Endothelial cell (in vitro differentiated cells): Measurements from ENCODE around the gene WNT9A. TPM values are rescaled to one million over a fixed set of nuclear protein-coding genes. Genes with fewer than 3 reads are reported as not detected.

Experiments
- DNase-seq: peaks from one replicate; pipeline ENCODE4 v3.0.0; 2021; ENCODE audit warnings: low spot score
- H3K27ac Mint-ChIP-seq: one replicate; pipeline ENCODE4 v1.8.0; 2021; ENCODE audit warnings: mixed read lengths, inconsistent platforms; ENCODE audit not compliant: unreplicated experiment
- H3K27me3 Mint-ChIP-seq: one replicate; pipeline ENCODE4 v1.8.0; 2021; ENCODE audit warnings: mild to moderate bottlenecking, moderate library complexity, mixed read lengths, inconsistent platforms; ENCODE audit not compliant: unreplicated experiment
- H3K36me3 Mint-ChIP-seq: one replicate; pipeline ENCODE4 v1.8.0; 2021; ENCODE audit warnings: mild to moderate bottlenecking, low read depth, mixed read lengths, inconsistent platforms; ENCODE audit not compliant: unreplicated experiment
- H3K4me1 Mint-ChIP-seq: one replicate; pipeline ENCODE4 v1.8.0; 2021; ENCODE audit warnings: mild to moderate bottlenecking, mixed read lengths, inconsistent platforms; ENCODE audit not compliant: unreplicated experiment
- H3K4me3 Mint-ChIP-seq: one replicate; pipeline ENCODE4 v1.8.0; 2021; ENCODE audit warnings: mild to moderate bottlenecking, mixed read lengths, inconsistent platforms; ENCODE audit not compliant: unreplicated experiment
- H3K9me3 Mint-ChIP-seq: one replicate; pipeline ENCODE4 v1.8.0; 2021; ENCODE audit warnings: mixed read lengths, inconsistent platforms; ENCODE audit not compliant: unreplicated experiment
- total RNA-seq: library from RNA; stranded (reverse); fragmentation: NEBNext Ultra II Directional; extraction: Animal tissue kit (Norgen Biotek cat#: 25700); gene quantifications from one replicate; pipeline ENCODE4 v1.2.1, GENCODE V29; 2021; ENCODE audit not compliant: unreplicated experiment
- TF ChIP-seq, protein P1 (sequence below): fragments of 200-600 bp; sonication (generic); IDR thresholded peaks from one replicate; pipeline ENCODE4 v1.5.0; 2021; ENCODE audit warnings: antibody characterized with exemption; ENCODE audit not compliant: unreplicated experiment

The WNT9A gene
- total RNA-seq, 1 donor from 2014 or later, result 1.0 TPM

DNA sequence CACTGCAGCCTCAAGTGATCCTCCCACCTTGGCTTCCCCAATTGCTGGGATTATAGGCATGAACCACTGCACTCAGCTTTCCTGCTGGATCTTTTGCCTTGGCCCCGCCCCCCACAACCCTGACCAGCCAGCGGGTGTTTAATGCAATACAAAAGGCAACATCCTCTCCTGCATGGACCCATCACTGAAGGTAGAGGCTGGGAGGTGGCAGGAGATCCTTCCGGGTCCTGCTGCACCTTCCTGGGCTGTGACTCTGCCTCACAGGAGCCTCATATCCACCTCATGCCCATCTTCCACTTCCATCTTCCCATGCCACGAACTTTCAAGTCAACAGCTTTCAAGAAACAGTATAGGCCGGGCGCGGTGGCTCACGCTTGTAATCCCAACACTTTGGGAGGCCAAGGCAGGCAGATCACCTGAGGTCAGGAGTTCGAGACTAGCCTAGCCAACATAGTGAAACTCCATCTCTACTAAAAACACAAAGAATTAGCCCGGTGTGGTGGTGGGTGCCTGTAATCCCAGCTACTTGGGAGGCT lies 11.7 kb upstream of the WNT9A start:
- Mint-ChIP-seq H3K4me3 (no peak overlapping the region), H3K4me1 (no peaks in the 10 kb centered on the region), H3K36me3 (no peaks in the 10 kb centered on the region), H3K27me3 (peaks cover 4% of the 10 kb centered on the region), H3K27ac (no peak overlapping the region), H3K9me3 (no peaks in the 10 kb centered on the region)
- TF ChIP-seq, protein P1, sequence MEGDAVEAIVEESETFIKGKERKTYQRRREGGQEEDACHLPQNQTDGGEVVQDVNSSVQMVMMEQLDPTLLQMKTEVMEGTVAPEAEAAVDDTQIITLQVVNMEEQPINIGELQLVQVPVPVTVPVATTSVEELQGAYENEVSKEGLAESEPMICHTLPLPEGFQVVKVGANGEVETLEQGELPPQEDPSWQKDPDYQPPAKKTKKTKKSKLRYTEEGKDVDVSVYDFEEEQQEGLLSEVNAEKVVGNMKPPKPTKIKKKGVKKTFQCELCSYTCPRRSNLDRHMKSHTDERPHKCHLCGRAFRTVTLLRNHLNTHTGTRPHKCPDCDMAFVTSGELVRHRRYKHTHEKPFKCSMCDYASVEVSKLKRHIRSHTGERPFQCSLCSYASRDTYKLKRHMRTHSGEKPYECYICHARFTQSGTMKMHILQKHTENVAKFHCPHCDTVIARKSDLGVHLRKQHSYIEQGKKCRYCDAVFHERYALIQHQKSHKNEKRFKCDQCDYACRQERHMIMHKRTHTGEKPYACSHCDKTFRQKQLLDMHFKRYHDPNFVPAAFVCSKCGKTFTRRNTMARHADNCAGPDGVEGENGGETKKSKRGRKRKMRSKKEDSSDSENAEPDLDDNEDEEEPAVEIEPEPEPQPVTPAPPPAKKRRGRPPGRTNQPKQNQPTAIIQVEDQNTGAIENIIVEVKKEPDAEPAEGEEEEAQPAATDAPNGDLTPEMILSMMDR, result no peak
- no peak for DNase-seq

DNA sequence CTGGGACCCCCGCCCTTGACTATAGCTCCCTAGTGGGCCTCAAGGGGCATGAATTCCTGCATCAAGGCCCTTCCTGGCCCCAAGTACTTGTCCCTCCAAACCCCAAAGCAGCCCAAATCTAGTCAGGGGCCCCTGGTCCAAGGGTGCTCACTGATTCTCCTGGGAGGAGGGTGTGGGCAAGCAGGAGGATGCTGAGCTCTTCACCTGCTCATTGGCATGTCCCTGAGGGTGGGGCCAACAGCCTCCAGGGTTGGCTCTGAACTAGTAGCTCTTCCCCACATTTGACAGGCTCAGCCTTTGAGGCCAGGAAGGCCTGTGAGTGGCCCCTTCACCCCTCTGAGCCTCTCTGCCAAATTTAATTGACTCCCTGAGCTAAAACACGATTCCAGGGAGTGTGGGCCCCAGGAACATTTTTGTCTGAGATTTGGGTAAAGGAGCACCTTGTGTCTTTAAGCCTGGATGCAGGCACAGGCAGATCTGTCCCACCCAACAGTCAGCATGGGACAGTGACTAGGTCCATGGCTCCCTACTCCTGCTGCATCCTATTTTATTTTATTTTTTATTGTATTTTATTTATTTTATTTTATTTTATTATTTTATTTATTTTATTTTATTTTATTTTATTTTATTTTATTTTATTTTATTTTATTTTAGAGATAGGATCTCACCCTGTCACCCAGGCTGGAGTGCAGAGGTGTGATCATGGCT lies 11.0 kb upstream of the WNT9A start:
- H3K27me3 Mint-ChIP-seq, result peaks cover 5% of the 10 kb centered on the region
- H3K4me1 Mint-ChIP-seq, result no peaks in the 10 kb centered on the region
- TF ChIP-seq, protein P1, result no peak
- H3K27ac Mint-ChIP-seq, result no peak overlapping the region
- no peaks in the 10 kb centered on the region for H3K36me3 Mint-ChIP-seq
- no peak overlapping the region for H3K4me3 Mint-ChIP-seq
- DNase-seq, result no peak
- no peaks in the 10 kb centered on the region for H3K9me3 Mint-ChIP-seq

DNA sequence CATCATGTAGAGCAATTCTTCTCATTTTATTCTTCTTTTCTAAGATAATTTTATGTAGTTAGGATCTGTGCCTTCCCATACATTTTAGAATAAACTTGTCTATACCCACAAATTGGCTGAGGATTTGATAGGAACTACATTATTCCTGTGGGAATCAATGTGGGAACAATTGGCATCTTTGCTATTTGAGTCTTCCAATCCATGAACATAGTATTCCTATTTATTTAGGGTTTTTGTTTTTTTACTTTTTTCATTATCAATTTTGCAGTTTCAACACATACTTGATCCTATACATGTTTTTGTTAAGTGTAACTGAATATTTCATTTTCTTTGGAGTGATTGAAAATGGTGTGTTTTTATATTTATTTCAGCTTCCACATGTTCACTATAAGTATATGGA lies 8.1 kb upstream of the WNT9A start:
- H3K36me3 Mint-ChIP-seq, result no peaks in the 10 kb centered on the region
- peaks cover 12% of the 10 kb centered on the region for H3K27me3 Mint-ChIP-seq
- no peak overlapping the region for H3K4me3 Mint-ChIP-seq
- no peaks in the 10 kb centered on the region for H3K4me1 Mint-ChIP-seq
- no peaks in the 10 kb centered on the region for H3K9me3 Mint-ChIP-seq
- TF ChIP-seq, protein P1, result no peak
- DNase-seq, result no peak
- no peak overlapping the region for H3K27ac Mint-ChIP-seq

DNA sequence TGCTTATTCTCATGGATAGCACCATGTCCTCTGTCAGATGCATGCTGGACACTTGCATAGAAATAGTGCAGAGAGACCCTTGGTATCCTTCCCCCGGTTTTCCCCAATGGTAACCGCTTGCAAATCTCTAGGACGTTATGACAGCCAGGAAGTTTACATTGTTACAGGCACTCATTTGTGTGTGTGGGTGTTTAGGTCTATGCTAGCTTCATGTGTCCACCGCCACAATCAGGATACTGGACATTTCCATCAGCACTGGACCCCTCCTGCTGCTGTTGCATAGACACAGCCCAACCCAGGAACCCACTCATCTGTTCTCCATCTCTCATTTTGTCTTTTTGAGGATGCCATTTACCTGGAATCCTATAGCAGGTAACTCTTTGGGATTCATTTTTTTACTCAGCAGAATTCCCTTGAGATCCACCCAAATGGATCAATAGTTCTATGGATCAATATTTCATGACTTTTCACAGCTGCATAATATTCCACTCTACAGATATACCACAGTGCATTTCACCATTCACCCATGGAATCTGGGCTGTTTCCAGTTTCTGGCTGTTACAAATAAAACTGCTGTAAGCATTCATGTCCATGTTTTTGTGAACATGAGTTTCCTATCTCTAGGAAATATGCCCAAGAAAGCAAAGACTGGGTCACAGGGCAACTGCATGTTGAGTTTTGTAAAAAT lies 6.6 kb upstream of the WNT9A start:
- DNase-seq, result no peak
- no peak overlapping the region for H3K27ac Mint-ChIP-seq
- no peaks in the 10 kb centered on the region for H3K9me3 Mint-ChIP-seq
- TF ChIP-seq, protein P1, result no peak
- peaks cover 12% of the 10 kb centered on the region for H3K27me3 Mint-ChIP-seq
- no peaks in the 10 kb centered on the region for H3K4me1 Mint-ChIP-seq
- no peak overlapping the region for H3K4me3 Mint-ChIP-seq
- no peaks in the 10 kb centered on the region for H3K36me3 Mint-ChIP-seq

DNA sequence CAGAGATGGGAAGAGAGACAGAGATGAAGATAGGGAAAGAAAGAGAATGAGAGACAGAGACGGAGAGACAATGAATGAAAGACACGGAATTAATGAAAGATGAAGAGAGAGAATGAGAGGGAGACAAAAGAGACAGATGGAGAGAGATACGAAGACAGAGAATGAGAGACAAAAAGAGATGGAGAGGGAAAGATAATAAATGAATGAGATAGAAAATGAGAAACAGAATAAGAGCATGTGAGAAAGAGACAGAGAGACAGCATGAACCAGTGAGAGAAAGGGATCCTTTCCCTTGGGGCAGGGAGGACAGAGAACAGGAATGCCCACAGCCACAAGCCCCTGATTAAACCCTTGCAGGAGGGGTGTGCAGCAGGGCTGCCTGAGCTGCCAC lies 5.3 kb upstream of the WNT9A start:
- no peaks in the 10 kb centered on the region for H3K36me3 Mint-ChIP-seq
- TF ChIP-seq, protein P1, result no peak
- no peak overlapping the region for H3K27ac Mint-ChIP-seq
- H3K4me3 Mint-ChIP-seq, result no peak overlapping the region
- peaks cover 19% of the 10 kb centered on the region for H3K27me3 Mint-ChIP-seq
- no peaks in the 10 kb centered on the region for H3K4me1 Mint-ChIP-seq
- DNase-seq, result no peak
- no peaks in the 10 kb centered on the region for H3K9me3 Mint-ChIP-seq
